WERI-Rb-1 (cell line): ENCODE data around the gene CERS2.
A peak's percentile ranks its signal among the peaks of the same experiment; 100 is the strongest.

Experiments used
- DNase-seq: peaks from one replicate; pipeline ENCODE4 v3.0.0-alpha.2; 2020
- H3K27ac ChIP-seq: fragments of 250-450 bp; sonication (Bioruptor Pico); 2 replicates; pipeline ENCODE4 v1.5.1; 2020; ENCODE audit warnings: mild to moderate bottlenecking, moderate library complexity
- H3K27me3 ChIP-seq: fragments of 250-450 bp; sonication (Bioruptor Pico); 2 replicates; pipeline ENCODE4 v1.5.1; 2021; ENCODE audit warnings: mild to moderate bottlenecking, low read depth, moderate library complexity; ENCODE audit not compliant: insufficient read depth, severe bottlenecking
- H3K36me3 ChIP-seq: fragments of 250-450 bp; sonication (Bioruptor Pico); 2 replicates; pipeline ENCODE4 v1.5.1; 2020; ENCODE audit warnings: mild to moderate bottlenecking, moderate library complexity
- H3K4me3 ChIP-seq: 2 replicates; pipeline ENCODE4 v1.5.1; 2011; ENCODE audit warnings: low read depth, mild to moderate bottlenecking, control low read depth, low read length
- H3K9me3 ChIP-seq: fragments of 250-450 bp; sonication (Bioruptor Pico); 2 replicates; pipeline ENCODE4 v1.5.1; 2021; ENCODE audit warnings: mild to moderate bottlenecking, moderate library complexity; ENCODE audit not compliant: severe bottlenecking
- CTCF ChIP-seq: IDR thresholded peaks from 2 replicates; pipeline ENCODE4 v1.5.1; 2011; ENCODE audit warnings: low read depth, mild to moderate bottlenecking, control low read depth, inconsistent platforms, low read length

Gene CERS2, protein sequence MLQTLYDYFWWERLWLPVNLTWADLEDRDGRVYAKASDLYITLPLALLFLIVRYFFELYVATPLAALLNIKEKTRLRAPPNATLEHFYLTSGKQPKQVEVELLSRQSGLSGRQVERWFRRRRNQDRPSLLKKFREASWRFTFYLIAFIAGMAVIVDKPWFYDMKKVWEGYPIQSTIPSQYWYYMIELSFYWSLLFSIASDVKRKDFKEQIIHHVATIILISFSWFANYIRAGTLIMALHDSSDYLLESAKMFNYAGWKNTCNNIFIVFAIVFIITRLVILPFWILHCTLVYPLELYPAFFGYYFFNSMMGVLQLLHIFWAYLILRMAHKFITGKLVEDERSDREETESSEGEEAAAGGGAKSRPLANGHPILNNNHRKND

DNA sequence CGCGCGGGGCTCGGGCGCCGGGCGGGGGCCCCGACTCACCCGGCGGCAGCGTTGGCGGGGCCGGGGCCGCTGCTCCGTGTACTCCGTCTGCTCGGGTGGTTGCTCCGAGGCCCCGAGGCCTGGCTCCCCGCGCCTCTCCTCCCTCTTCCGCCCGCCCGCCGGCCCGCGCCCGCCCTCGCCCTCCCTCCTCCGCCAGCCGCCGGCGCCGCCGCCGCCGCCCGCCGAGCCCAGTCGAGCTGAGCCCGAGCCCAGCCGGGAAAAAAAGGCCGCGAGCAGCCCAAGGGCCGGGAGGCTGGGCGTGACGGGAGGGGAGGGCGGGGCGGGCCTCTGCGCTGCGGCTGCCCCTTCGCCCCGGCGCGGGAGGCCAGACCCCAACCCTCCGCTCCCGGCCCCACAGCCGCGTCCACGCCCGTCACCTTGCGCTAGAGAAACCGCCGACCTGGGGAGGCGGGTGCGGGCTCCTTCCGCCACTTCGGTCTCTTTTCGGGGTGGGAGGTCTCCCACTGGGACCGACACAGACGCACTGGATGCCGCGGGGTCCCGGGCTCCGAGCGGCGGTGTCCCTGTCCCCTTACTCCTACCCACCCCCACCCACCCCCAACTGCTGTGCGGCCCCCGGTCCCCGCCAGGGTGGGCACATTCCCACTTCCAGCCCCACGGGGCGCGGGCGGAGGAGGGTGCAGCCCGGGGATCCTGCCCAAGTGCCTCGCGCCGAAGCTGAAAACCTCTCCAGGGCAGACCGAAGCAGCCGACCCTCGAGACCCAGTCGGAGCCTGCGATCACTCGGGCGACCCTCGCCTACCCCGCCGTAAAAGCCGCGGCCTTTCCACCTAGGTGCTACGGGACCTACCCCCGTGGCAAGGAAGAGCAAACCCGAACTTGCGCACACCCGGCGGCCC is at the start of gene CERS2:
Gene CERS2, minus strand, starts transcription at position 256 of the 899 bp plus-strand sequence. CDS start 5,745 bp downstream, outside the sequence.
- TF ChIP-seq CTCF = no peak
- Histone ChIP-seq H3K27me3 (no peaks in the 10 kb centered on the region), H3K9me3 (peaks cover 4% of the 10 kb centered on the region), H3K36me3 (peaks cover 31% of the 10 kb centered on the region), H3K4me3 (peak within 1 kb of the TSS; percentile 57), H3K27ac (peak within 1 kb of the TSS; percentile 94)
- peak; percentile 97 for DNase-seq

GRCh38 chr1:151013518-151013917 is 38.9 kb upstream of the CERS2 start:
- H3K9me3 ChIP-seq = no peaks in the 10 kb centered on the region
- H3K36me3 ChIP-seq = peaks cover 22% of the 10 kb centered on the region
- TF ChIP-seq CTCF = no peak
- H3K27me3 ChIP-seq = no peaks in the 10 kb centered on the region
- no peak for DNase-seq
- H3K4me3 ChIP-seq = no peak overlapping the region
- no peak overlapping the region for H3K27ac ChIP-seq

DNA sequence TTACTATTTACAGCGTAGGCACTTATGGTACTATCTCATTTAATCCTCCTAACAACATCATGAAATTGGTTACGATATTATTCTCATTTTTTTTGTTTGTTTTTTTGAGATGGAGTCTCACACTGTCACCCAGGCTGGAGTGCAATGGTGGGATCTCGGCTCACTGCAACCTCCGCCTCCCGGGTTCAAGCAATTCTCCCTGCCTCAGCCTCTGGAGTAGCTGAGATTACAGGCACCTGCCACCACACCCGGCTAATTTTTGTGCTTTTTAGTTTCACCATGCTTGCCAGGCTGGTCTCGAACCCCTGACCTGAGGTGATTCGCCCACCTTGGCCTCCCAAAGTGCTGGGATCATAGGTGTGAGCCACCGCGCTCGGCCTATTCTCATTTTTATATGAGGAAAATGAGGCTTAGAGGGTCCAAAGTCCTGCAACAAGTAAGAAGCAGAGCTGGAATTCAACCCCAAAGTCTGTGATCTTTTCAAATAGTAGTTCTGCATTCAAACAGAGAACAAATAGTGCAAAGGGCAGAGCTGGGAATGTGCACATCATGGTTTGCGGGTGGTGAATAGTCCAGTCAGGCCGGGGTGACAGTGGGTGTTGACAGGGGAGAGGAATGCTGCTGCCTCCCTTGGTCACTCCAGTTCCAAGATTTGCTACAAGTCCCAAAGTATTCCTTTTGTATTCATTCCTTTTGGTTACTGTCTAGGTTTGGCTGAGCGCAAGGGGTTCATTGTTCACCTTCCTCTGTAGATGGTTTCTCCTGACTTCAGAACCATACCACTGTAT is 38.2 kb upstream of the CERS2 start:
- DNase-seq = no peak
- no peak overlapping the region for H3K4me3 ChIP-seq
- H3K27me3 ChIP-seq = no peaks in the 10 kb centered on the region
- no peaks in the 10 kb centered on the region for H3K9me3 ChIP-seq
- no peak overlapping the region for H3K27ac ChIP-seq
- peaks cover 16% of the 10 kb centered on the region for H3K36me3 ChIP-seq
- TF ChIP-seq CTCF = no peak

GRCh38 chr1:151011154-151011850 is 36.7 kb upstream of the CERS2 start:
- no peak overlapping the region for H3K27ac ChIP-seq
- no peak for DNase-seq
- H3K36me3 ChIP-seq = peaks cover 10% of the 10 kb centered on the region
- TF ChIP-seq CTCF = no peak
- H3K9me3 ChIP-seq = no peaks in the 10 kb centered on the region
- no peak overlapping the region for H3K4me3 ChIP-seq
- no peaks in the 10 kb centered on the region for H3K27me3 ChIP-seq

DNA sequence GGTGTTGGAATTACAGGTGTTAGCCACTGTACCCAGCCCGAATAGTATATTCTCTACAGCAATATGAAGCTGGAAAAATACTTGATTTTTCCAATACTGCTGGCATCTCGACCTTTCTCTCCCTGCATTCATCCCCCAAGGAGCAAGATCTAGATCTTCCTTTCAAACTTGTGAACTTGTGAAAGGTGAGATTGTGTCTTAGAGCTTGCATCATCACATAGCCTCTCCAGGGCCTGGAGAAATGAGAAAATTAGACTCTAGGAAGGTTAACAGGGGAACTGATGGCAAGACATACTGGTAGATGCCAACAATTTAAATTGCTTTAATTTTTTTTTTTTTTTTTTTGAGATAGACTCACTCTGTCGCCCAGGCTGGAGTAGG is 35.7 kb upstream of the CERS2 start:
- Histone ChIP-seq H3K27me3 (no peaks in the 10 kb centered on the region), H3K4me3 (no peak overlapping the region), H3K27ac (no peak overlapping the region), H3K9me3 (no peaks in the 10 kb centered on the region), H3K36me3 (peaks cover 10% of the 10 kb centered on the region)
- TF ChIP-seq CTCF = no peak
- no peak for DNase-seq
